OCI-LY7 (cell line): ENCODE measurements around the gene SCLT1. TPM values are rescaled to one million over a fixed set of nuclear protein-coding genes. Genes with fewer than 3 reads are reported as not detected.

Experiments used
- BruUV-seq: library from RNA; stranded (reverse); fragments of 400-500 nt; replicated peaks from 2 replicates; lab custom pipeline; 2021; lab: Mats Ljungman, UMichigan
- CTCF ChIA-PET: fragments of 300-600 bp; sonication (Branson Sonifier 250); formaldehyde crosslinking; loops from one replicate; lab custom pipeline; 2022; ENCODE audit warnings: antibody characterized with exemption; ENCODE audit not compliant: unreplicated experiment; lab: Charles Lee
- POLR2A ChIA-PET: fragments of 300-600 bp; sonication (Branson Sonifier 250); formaldehyde crosslinking; loops from one replicate; lab custom pipeline; 2022; ENCODE audit warnings: antibody characterized with exemption; lab: Charles Lee
- DNase-seq: peaks from one replicate; pipeline ENCODE4 v3.0.0-alpha.2; 2015; ENCODE audit warnings: low spot score
- H2AFZ ChIP-seq: fragments of 200-600 bp; sonication (generic), shearing (Covaris generic); 2 replicates; pipeline ENCODE4 v1.6.1; 2014; ENCODE audit warnings: mild to moderate bottlenecking, antibody characterized with exemption, low read length, moderate library complexity
- H3K27ac ChIP-seq: fragments of 200-600 bp; sonication (generic); 2 replicates; pipeline ENCODE4 v1.5.1; 2014; ENCODE audit warnings: mixed run types, low read depth, mild to moderate bottlenecking, moderate library complexity, low read length, inconsistent platforms; ENCODE audit not compliant: poor library complexity, severe bottlenecking
- H3K36me3 ChIP-seq: fragments of 200-600 bp; sonication (generic); 2 replicates; pipeline ENCODE4 v1.6.1; 2014; ENCODE audit warnings: mild to moderate bottlenecking, antibody characterized with exemption, low read length, moderate library complexity, mixed read lengths; ENCODE audit not compliant: insufficient read depth
- H3K4me1 ChIP-seq: fragments of 200-600 bp; sonication (generic); 2 replicates; pipeline ENCODE4 v1.5.1; 2014; ENCODE audit warnings: mild to moderate bottlenecking, low read length; ENCODE audit not compliant: insufficient read depth, poor library complexity, severe bottlenecking
- H3K4me2 ChIP-seq: fragments of 200-600 bp; sonication (generic); 2 replicates; pipeline ENCODE4 v1.6.1; 2014; ENCODE audit warnings: mild to moderate bottlenecking, low read length
- H3K4me3 ChIP-seq: fragments of 200-600 bp; sonication (generic); 2 replicates; pipeline ENCODE4 v1.5.1; 2014; ENCODE audit warnings: mild to moderate bottlenecking, low read depth, low read length; ENCODE audit not compliant: poor library complexity, severe bottlenecking
- H3K79me2 ChIP-seq: fragments of 200-600 bp; sonication (generic); 2 replicates; pipeline ENCODE4 v1.6.1; 2016; ENCODE audit warnings: low read depth, mild to moderate bottlenecking, low read length, moderate library complexity, mixed read lengths; ENCODE audit not compliant: insufficient read depth
- H3K9me2 ChIP-seq: fragments of 200-600 bp; sonication (generic); 2 replicates; pipeline ENCODE4 v1.6.1; 2016; ENCODE audit warnings: mild to moderate bottlenecking, low read length, mixed read lengths; ENCODE audit not compliant: insufficient read depth
- H3K9me3 ChIP-seq: fragments of 200-600 bp; sonication (generic); 2 replicates; pipeline ENCODE4 v1.6.1; 2014; ENCODE audit warnings: mild to moderate bottlenecking, mixed run types, low read length, mixed read lengths
- H4K20me1 ChIP-seq: fragments of 200-600 bp; sonication (generic); 2 replicates; pipeline ENCODE4 v1.6.1; 2014; ENCODE audit warnings: mild to moderate bottlenecking, antibody characterized with exemption, low read length, moderate library complexity, mixed read lengths; ENCODE audit not compliant: insufficient read depth
- EZH2phosphoT487 ChIP-seq: fragments of 200-600 bp; sonication (generic); IDR thresholded peaks from 2 replicates; pipeline ENCODE4 v1.6.1; 2018; ENCODE audit warnings: low read depth, borderline replicate concordance, mild to moderate bottlenecking, mixed run types, antibody characterized with exemption, low read length, moderate library complexity, mixed read lengths
- intact Hi-C: fragments of 100-400 bp; cut with micrococcal nuclease; formaldehyde crosslinking; loops from one replicate; pipeline ENCODE4 v1.10.0; 2022; ENCODE audit not compliant: unreplicated experiment
- total RNA-seq, 2 experiments: library from RNA; depleted of rRNA in 1 of 2; stranded (reverse); fragments of >200 nt in 1 of 2; shearing (Covaris generic) in 1 of 2; gene quantifications; 2 replicates each; pipeline ENCODE4 v1.2.3, GENCODE V29; 2014 to 2022
- TF ChIP-seq, protein P1 (sequence below): fragments of 200-600 bp; sonication (generic); conservative IDR thresholded peaks from 2 replicates; pipeline ENCODE4 v1.5.1; 2014; ENCODE audit warnings: mild to moderate bottlenecking, antibody characterized with exemption, low read length, moderate library complexity, mixed read lengths

SCLT1 gene
- total RNA-seq, 2 experiments from 2014 or later: 36.9 to 42.0 TPM

GRCh38 chr4:128917781-128918180, 175.6 kb downstream of the SCLT1 start:
- DNase-seq: no peak
- H3K9me3 ChIP-seq: no peaks in the 10 kb centered on the region
- H4K20me1 ChIP-seq: no peaks in the 10 kb centered on the region
- POLR2A ChIA-PET: no interaction called here
- H2AFZ ChIP-seq: no peak overlapping the region
- H3K36me3 ChIP-seq: no peaks in the 10 kb centered on the region
- intact Hi-C loops: no loop called here
- BruUV-seq: no TSS peak
- H3K79me2 ChIP-seq: no peaks in the 10 kb centered on the region
- no peaks in the 10 kb centered on the region for H3K4me1 ChIP-seq
- no peak overlapping the region for H3K4me2 ChIP-seq
- CTCF ChIA-PET: no interaction called here
- TF ChIP-seq, protein P1, sequence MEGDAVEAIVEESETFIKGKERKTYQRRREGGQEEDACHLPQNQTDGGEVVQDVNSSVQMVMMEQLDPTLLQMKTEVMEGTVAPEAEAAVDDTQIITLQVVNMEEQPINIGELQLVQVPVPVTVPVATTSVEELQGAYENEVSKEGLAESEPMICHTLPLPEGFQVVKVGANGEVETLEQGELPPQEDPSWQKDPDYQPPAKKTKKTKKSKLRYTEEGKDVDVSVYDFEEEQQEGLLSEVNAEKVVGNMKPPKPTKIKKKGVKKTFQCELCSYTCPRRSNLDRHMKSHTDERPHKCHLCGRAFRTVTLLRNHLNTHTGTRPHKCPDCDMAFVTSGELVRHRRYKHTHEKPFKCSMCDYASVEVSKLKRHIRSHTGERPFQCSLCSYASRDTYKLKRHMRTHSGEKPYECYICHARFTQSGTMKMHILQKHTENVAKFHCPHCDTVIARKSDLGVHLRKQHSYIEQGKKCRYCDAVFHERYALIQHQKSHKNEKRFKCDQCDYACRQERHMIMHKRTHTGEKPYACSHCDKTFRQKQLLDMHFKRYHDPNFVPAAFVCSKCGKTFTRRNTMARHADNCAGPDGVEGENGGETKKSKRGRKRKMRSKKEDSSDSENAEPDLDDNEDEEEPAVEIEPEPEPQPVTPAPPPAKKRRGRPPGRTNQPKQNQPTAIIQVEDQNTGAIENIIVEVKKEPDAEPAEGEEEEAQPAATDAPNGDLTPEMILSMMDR: no peak
- TF ChIP-seq EZH2phosphoT487: no peak
- no peaks in the 10 kb centered on the region for H3K9me2 ChIP-seq
- no peak overlapping the region for H3K4me3 ChIP-seq
- H3K27ac ChIP-seq: no peak overlapping the region

DNA sequence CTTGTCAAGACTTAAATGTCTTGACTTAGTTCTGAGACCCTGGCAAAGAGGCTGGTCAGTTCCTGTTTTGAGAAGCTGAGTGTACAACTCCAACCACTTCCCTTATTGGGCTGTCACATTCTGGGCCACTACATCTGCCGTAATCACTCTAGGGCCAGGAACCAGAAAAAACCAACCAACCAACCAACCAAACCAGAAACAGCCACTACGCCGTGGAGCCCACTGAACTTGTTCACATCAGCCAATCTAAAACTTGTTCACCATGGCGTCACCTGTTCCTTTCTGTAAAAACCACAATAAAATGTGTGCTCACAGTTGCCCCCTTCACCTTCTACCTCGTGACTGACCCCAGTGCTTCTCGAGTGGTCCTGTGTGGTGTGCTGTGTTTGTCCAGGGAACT, 176.5 kb downstream of the SCLT1 start:
- intact Hi-C loops: no loop called here
- Histone ChIP-seq H3K79me2 (no peaks in the 10 kb centered on the region), H3K36me3 (no peaks in the 10 kb centered on the region), H3K9me3 (no peaks in the 10 kb centered on the region), H3K4me3 (no peak overlapping the region), H3K4me2 (no peak overlapping the region), H3K9me2 (no peaks in the 10 kb centered on the region), H3K4me1 (no peaks in the 10 kb centered on the region), H3K27ac (no peak overlapping the region), H4K20me1 (no peaks in the 10 kb centered on the region), H2AFZ (no peak overlapping the region)
- ChIA-PET CTCF (no interaction called here), POLR2A (interaction anchor here (0.6 to 1.3 kb wide), 2 partner anchors 14 to 999 kb away, joined by 3 read pairs; no protein-coding TSS in a partner anchor)
- BruUV-seq: no TSS peak
- DNase-seq: peak; percentile 2
- TF ChIP-seq, protein P1: no peak
- no peak for TF ChIP-seq EZH2phosphoT487

GRCh38 chr4:128915544-128915943, 177.8 kb downstream of the SCLT1 start:
- no peak for TF ChIP-seq EZH2phosphoT487
- TF ChIP-seq, protein P1: no peak
- no peaks in the 10 kb centered on the region for H3K4me1 ChIP-seq
- H3K9me2 ChIP-seq: no peaks in the 10 kb centered on the region
- intact Hi-C loops: no loop called here
- POLR2A ChIA-PET: interaction anchor here (1.2 to 1.3 kb wide), 2 partner anchors 8 to 16 kb away, joined by 3 to 10 read pairs; no protein-coding TSS in a partner anchor
- no TSS peak for BruUV-seq
- no peak overlapping the region for H3K27ac ChIP-seq
- H3K9me3 ChIP-seq: no peaks in the 10 kb centered on the region
- no peaks in the 10 kb centered on the region for H3K36me3 ChIP-seq
- no peak for DNase-seq
- H3K4me2 ChIP-seq: no peak overlapping the region
- no peaks in the 10 kb centered on the region for H3K79me2 ChIP-seq
- CTCF ChIA-PET: no interaction called here
- H3K4me3 ChIP-seq: no peak overlapping the region
- no peaks in the 10 kb centered on the region for H4K20me1 ChIP-seq
- no peak overlapping the region for H2AFZ ChIP-seq
